ENCODE data around the gene RPL36AL. TPM values are rescaled to one million over a fixed set of nuclear protein-coding genes. Genes with fewer than 3 reads are reported as not detected.

RPL36AL gene
- polyA plus RNA-seq, 1 of the 3 experiments (the other 2 are of a cell fraction) = 337 TPM

DNA sequence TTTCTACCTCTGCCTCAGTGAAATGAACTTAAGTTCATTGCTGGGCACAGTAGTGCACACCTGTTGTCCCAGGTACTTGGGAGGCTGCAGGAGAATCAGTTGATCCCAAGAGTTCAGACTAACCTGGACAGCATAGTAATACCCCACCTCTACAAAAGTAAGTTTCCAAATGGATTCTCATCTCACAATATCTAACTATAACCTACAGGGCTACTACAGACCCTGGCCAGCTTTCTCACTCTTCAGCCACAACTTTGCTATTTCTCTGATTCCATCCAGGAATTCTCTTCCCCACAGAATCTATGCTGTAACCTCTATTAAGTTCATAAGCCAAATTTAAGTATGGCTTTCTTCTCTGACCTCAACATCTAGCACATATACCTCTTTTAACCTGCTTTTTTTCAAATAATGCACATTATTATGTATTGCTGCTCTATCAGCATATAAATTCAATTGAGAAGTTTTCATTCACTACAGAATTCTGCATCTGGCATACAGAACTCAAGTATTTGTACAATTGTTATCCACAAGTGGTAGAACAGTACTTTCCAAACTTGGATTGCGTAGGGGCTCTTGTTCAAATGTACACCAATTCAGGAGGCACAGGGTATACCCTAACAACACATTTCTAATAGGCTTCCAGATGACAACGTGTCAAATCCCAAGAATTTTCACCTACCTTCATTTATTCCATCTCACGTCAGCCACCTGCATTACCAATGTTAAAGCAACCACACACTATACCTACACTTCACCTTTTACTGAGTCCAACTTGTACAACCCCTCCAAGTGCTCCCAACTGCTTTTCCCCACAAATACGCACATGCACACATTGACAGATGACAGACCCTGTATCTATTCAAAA is 38.1 kb downstream of the RPL36AL start:
- Histone ChIP-seq H2AFZ (ENCODE audit: low read depth) (no peak overlapping the region), H3K27me3 (ENCODE audit: insufficient read depth) (no peaks in the 10 kb centered on the region), H3K4me2 (no peak overlapping the region), H3K4me3 (ENCODE audit: low read depth in 2 of 2, low read length in 1 of 2) (no peak overlapping the region), H3K36me3 (replicated peaks in 1 of 2; ENCODE audit: control insufficient read depth in 1 of 2, insufficient read depth in 2 of 2, low read length in 1 of 2) (peaks cover 24 to 33% of the 10 kb centered on the region in 2 experiments), H3K9me3 (no peaks in the 10 kb centered on the region), H3K79me2 (ENCODE audit: insufficient read depth) (peaks cover 75% of the 10 kb centered on the region), H4K20me1 (ENCODE audit: insufficient read depth) (peaks cover 65% of the 10 kb centered on the region), H3K27ac (ENCODE audit: low read depth in 2 of 2, low read length in 1 of 2) (no peak overlapping the region), H3F3A (replicated peaks; ENCODE audit: insufficient read depth) (peaks cover 18% of the 10 kb centered on the region), H3K4me1 (ENCODE audit: control insufficient read depth in 1 of 2, insufficient read depth in 2 of 2, low read depth in 1 of 2, low read length in 1 of 2) (peaks cover 3 to 7% of the 10 kb centered on the region in 2 experiments; a peak in 1 of 4 replicates), H3K9me2 (no peaks in the 10 kb centered on the region), H3K9ac (no peak overlapping the region)
- WGBS (ENCODE audit: low lambda C conversion rate) = 99% methylated on average over 4 of the region's 4 CpGs
- TF ChIP-seq, protein P1, sequence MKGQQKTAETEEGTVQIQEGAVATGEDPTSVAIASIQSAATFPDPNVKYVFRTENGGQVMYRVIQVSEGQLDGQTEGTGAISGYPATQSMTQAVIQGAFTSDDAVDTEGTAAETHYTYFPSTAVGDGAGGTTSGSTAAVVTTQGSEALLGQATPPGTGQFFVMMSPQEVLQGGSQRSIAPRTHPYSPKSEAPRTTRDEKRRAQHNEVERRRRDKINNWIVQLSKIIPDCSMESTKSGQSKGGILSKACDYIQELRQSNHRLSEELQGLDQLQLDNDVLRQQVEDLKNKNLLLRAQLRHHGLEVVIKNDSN (IDR thresholded peaks at IDR 0.05; ENCODE audit: borderline replicate concordance, low read depth) = no peak
- TF ChIP-seq, protein P2, sequence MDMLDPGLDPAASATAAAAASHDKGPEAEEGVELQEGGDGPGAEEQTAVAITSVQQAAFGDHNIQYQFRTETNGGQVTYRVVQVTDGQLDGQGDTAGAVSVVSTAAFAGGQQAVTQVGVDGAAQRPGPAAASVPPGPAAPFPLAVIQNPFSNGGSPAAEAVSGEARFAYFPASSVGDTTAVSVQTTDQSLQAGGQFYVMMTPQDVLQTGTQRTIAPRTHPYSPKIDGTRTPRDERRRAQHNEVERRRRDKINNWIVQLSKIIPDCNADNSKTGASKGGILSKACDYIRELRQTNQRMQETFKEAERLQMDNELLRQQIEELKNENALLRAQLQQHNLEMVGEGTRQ (IDR thresholded peaks at IDR 0.05; ENCODE audit: borderline replicate concordance, low read depth, low read length) = no peak
- TF ChIP-seq, protein P3, sequence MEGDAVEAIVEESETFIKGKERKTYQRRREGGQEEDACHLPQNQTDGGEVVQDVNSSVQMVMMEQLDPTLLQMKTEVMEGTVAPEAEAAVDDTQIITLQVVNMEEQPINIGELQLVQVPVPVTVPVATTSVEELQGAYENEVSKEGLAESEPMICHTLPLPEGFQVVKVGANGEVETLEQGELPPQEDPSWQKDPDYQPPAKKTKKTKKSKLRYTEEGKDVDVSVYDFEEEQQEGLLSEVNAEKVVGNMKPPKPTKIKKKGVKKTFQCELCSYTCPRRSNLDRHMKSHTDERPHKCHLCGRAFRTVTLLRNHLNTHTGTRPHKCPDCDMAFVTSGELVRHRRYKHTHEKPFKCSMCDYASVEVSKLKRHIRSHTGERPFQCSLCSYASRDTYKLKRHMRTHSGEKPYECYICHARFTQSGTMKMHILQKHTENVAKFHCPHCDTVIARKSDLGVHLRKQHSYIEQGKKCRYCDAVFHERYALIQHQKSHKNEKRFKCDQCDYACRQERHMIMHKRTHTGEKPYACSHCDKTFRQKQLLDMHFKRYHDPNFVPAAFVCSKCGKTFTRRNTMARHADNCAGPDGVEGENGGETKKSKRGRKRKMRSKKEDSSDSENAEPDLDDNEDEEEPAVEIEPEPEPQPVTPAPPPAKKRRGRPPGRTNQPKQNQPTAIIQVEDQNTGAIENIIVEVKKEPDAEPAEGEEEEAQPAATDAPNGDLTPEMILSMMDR (IDR thresholded peaks at IDR 0.05) = no peak
- no peak for TF ChIP-seq FOSL2 (IDR thresholded peaks at IDR 0.05; ENCODE audit: borderline replicate concordance, low read depth)
- peak; percentile 32 for TF ChIP-seq POLR2AphosphoS5 (IDR thresholded peaks at IDR 0.05; ENCODE audit: low read depth, low read length)
- TF ChIP-seq FOXM1 (IDR thresholded peaks at IDR 0.05; ENCODE audit: low read depth) = no peak
- POLR2A ChIA-PET = no interaction called here
- DNase-seq = no peak
- CTCF ChIA-PET = no interaction called here

DNA sequence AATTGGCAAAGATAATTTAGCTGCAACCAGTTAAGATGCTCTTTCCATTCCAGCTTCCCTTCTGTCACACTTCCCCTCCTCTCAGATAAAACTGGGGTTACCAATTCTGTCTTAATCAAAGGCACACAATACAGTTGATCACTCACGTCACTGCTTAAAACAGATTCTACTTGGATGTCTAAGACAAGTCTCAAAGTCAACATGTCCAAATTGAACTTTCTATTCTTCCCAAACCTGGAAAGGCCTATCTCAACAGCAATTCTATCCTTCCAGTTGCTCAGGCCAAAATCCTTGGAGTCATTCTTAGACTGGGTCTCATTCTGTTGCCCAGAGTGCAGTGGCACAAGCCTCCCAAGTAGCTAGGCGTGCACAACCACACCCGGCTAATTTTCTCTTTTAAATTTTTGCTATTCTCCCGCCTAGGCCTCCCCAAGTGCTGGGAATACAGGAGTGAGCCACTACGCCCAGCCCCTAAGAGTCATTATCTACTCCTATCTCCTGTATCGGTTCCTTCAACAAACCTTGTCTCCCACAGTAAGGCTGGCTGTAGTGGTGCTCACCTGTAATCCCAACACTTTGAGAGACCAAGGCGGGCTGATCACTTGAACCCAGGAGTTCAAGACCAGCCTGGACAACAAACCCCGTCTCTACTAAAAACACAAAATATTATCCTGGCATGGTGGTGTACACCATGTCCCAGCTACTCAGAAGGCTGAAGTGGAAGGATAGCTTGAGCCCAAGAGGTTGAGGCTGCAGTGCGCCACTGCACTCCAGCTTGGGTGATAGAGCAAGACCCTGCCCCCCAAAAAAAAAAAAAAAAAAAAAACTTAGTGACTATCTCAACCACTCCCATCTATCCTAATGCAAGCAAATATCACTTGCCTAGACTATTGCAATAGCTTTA is 39.0 kb downstream of the RPL36AL start:
- Histone ChIP-seq H3F3A (replicated peaks; ENCODE audit: insufficient read depth) (peaks cover 10% of the 10 kb centered on the region), H3K9me2 (no peaks in the 10 kb centered on the region), H3K36me3 (replicated peaks in 1 of 2; ENCODE audit: control insufficient read depth in 1 of 2, insufficient read depth in 2 of 2, low read length in 1 of 2) (peaks cover 27 to 33% of the 10 kb centered on the region in 2 experiments), H3K79me2 (ENCODE audit: insufficient read depth) (peaks cover 75% of the 10 kb centered on the region), H3K4me2 (no peak overlapping the region), H3K4me3 (ENCODE audit: low read depth in 2 of 2, low read length in 1 of 2) (no peak overlapping the region), H2AFZ (ENCODE audit: low read depth) (no peak overlapping the region), H3K27me3 (ENCODE audit: insufficient read depth) (no peaks in the 10 kb centered on the region), H4K20me1 (ENCODE audit: insufficient read depth) (peaks cover 65% of the 10 kb centered on the region), H3K9ac (no peak overlapping the region), H3K9me3 (no peaks in the 10 kb centered on the region), H3K4me1 (ENCODE audit: control insufficient read depth in 1 of 2, insufficient read depth in 2 of 2, low read depth in 1 of 2, low read length in 1 of 2) (peaks cover 3 to 7% of the 10 kb centered on the region in 2 experiments; a peak in 1 of 4 replicates), H3K27ac (ENCODE audit: low read depth in 2 of 2, low read length in 1 of 2) (no peak overlapping the region)
- no peak for DNase-seq
- 92% methylated on average over 9 of the region's 9 CpGs for WGBS (ENCODE audit: low lambda C conversion rate)
- POLR2A ChIA-PET = no interaction called here
- CTCF ChIA-PET = no interaction called here
- TF ChIP-seq RCOR1 (IDR thresholded peaks at IDR 0.05; ENCODE audit: low read length) = no peak
- TF ChIP-seq RFX5 (IDR thresholded peaks at IDR 0.05; ENCODE audit: low read length) = no peak
- no peak for TF ChIP-seq SIN3A (IDR thresholded peaks at IDR 0.05; ENCODE audit: borderline replicate concordance, low read depth, low read length)
- no peak for TF ChIP-seq SMC3 (IDR thresholded peaks at IDR 0.05; ENCODE audit: low read depth, low read length)
- TF ChIP-seq, protein P4, sequence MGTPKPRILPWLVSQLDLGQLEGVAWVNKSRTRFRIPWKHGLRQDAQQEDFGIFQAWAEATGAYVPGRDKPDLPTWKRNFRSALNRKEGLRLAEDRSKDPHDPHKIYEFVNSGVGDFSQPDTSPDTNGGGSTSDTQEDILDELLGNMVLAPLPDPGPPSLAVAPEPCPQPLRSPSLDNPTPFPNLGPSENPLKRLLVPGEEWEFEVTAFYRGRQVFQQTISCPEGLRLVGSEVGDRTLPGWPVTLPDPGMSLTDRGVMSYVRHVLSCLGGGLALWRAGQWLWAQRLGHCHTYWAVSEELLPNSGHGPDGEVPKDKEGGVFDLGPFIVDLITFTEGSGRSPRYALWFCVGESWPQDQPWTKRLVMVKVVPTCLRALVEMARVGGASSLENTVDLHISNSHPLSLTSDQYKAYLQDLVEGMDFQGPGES (IDR thresholded peaks at IDR 0.05; ENCODE audit: low read depth, low read length) = no peak
- TF ChIP-seq, protein P3 (IDR thresholded peaks at IDR 0.05) = no peak
- no peak for TF ChIP-seq TEAD4 (IDR thresholded peaks at IDR 0.05; ENCODE audit: borderline replicate concordance, insufficient read depth)
- no peak for TF ChIP-seq JUND (IDR thresholded peaks at IDR 0.05)
- no peak for TF ChIP-seq RAD21 (IDR thresholded peaks at IDR 0.05; ENCODE audit: low read length)
